ENCODE results near the gene KIFC3.

Gene KIFC3

DNA sequence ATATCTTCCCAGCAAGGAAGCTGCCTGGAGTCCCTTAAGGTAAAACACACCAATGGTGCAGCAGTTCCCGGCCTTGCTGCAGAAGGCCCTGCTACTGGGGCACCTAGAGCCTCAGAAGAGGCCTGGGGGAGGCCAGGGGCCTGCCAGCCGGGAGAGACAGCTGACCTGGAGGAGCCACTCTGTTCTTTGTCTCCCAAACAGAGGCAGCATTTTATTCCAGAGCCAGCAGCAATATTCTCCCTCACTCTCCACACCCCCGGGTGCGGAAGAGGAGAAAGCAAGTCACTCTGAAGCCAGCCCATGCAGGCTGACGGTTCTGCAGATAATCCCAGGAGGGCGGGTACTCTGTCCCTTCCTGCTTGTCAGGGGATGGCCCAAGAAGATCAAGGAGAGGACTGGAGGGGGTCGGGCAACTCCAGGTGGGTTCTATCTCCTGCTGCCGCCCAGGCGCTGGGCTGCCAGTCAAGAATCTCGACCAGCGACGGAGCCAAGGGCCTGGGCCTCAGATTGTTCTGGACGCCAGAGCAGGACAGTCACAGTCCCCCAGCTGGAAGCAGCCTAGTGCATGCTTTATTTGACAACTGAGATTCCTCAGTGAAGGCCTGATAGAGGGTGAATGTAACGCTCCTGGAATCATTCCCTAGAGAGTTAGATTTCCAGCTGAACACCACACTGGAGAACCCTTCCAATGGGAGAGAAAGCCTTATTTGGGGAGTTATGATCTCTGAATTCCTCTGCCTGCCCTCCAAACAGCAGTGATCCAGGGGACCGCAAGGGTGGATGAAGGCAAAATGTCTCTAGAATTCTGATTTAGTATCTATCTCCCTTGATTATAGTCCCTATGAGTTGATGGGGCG is 1.1 kb upstream of the KIFC3 start:
- H3K4me3 ChIP-seq (ENCODE audit: low read depth, low read length): peak overlapping the region; percentile 66
- peak; percentile 71 for DNase-seq (ENCODE audit: low read depth)
- TF ChIP-seq POLR2A (IDR thresholded peaks at IDR 0.05; ENCODE audit: extremely low read depth, insufficient read length): no peak
- no peak for TF ChIP-seq MYC (IDR thresholded peaks at IDR 0.05; ENCODE audit: low read depth, low read length)
- TF ChIP-seq CTCF (IDR thresholded peaks at IDR 0.05; ENCODE audit: low read depth, low read length): no peak
- TF ChIP-seq, protein P1, sequence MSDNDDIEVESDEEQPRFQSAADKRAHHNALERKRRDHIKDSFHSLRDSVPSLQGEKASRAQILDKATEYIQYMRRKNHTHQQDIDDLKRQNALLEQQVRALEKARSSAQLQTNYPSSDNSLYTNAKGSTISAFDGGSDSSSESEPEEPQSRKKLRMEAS (IDR thresholded peaks at IDR 0.05; ENCODE audit: low read depth, low read length): no peak

GRCh38 chr16:57801809-57802340 is 416 bp downstream of the KIFC3 start:
- no peak for TF ChIP-seq POLR2A (IDR thresholded peaks at IDR 0.05; ENCODE audit: extremely low read depth, insufficient read length)
- TF ChIP-seq, protein P1 (IDR thresholded peaks at IDR 0.05; ENCODE audit: low read depth, low read length): no peak
- TF ChIP-seq MYC (IDR thresholded peaks at IDR 0.05; ENCODE audit: low read depth, low read length): no peak
- no peak for TF ChIP-seq CTCF (IDR thresholded peaks at IDR 0.05; ENCODE audit: low read depth, low read length)
- DNase-seq (ENCODE audit: low read depth): peak; percentile 82
- H3K4me3 ChIP-seq (ENCODE audit: low read depth, low read length): peak overlapping the region; percentile 81

GRCh38 chr16:57801098-57801808 is 1.0 kb downstream of the KIFC3 start:
- TF ChIP-seq, protein P1 (IDR thresholded peaks at IDR 0.05; ENCODE audit: low read depth, low read length): no peak
- no peak for TF ChIP-seq POLR2A (IDR thresholded peaks at IDR 0.05; ENCODE audit: extremely low read depth, insufficient read length)
- no peak for TF ChIP-seq CTCF (IDR thresholded peaks at IDR 0.05; ENCODE audit: low read depth, low read length)
- no peak for TF ChIP-seq MYC (IDR thresholded peaks at IDR 0.05; ENCODE audit: low read depth, low read length)
- DNase-seq (ENCODE audit: low read depth): peak; percentile 72
- peak overlapping the region; percentile 81 for H3K4me3 ChIP-seq (ENCODE audit: low read depth, low read length)

GRCh38 chr16:57800200-57801097 is 1.8 kb downstream of the KIFC3 start:
- DNase-seq (ENCODE audit: low read depth): peak; percentile 44
- peak overlapping the region; percentile 81 for H3K4me3 ChIP-seq (ENCODE audit: low read depth, low read length)

More at GRCh38 chr16:57800200-57801097, 1.8 kb downstream of the KIFC3 start:
- TF ChIP-seq MYC (IDR thresholded peaks at IDR 0.05; ENCODE audit: low read depth, low read length): no peak
- no peak for TF ChIP-seq CTCF (IDR thresholded peaks at IDR 0.05; ENCODE audit: low read depth, low read length)
- TF ChIP-seq POLR2A (IDR thresholded peaks at IDR 0.05; ENCODE audit: extremely low read depth, insufficient read length): no peak
- TF ChIP-seq, protein P1 (IDR thresholded peaks at IDR 0.05; ENCODE audit: low read depth, low read length): no peak
